GM19099 (cell line): ENCODE measurements around the gene ZIC2.

Source experiments
- POLR2A ChIP-seq: IDR thresholded peaks from 3 replicates; pipeline ENCODE4 v1.6.1; 2011; ENCODE audit warnings: low read depth; ENCODE audit not compliant: insufficient read length; ENCODE audit errors: extremely low read depth

Gene ZIC2

GRCh38 chr13:99977334-99977911 lies 4.2 kb upstream of the ZIC2 start:
- no peak for TF ChIP-seq POLR2A

DNA sequence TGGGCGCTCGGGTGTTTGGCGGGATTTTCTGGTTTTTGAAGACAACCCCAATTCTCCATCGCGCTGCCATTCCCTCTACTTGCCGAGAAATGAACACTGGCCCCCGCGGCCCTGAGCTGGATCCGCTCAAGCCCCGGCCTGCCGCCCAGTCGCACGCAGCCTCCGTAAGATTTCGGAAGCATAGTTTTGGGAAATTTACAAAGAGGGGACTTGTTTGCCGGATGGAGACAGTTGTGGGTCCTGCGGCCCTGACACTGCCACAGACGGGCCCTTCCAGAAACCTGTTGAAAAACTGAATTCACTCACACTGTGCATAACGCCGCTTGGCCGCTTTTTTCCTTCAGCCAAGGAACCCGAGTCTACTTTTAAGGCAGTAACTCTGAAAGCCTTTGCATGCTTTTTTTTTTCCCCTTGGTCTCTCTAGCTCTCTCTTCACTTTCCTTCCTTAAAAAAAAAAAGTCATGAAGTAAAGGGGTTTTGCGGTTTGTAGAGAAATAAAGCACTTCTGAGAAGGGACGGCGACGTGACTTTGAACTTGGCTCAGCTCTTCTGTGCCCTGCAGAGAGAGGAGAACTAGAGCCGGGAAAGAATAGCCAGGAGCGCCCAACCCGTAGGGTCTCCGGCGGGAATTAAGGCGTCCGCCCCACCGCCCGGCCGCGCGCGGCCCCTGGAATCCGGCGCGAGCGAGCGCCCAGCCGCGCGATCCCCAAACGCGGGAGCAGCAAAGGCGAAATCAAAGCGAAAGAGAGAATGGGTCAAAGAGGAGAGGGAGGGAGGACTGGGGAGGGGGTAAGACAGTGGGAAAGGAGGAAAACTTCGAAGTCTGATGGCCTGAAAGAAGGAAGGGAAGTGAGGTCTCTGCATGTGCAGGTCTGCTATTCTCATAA lies 3.4 kb upstream of the ZIC2 start:
- no peak for TF ChIP-seq POLR2A

DNA sequence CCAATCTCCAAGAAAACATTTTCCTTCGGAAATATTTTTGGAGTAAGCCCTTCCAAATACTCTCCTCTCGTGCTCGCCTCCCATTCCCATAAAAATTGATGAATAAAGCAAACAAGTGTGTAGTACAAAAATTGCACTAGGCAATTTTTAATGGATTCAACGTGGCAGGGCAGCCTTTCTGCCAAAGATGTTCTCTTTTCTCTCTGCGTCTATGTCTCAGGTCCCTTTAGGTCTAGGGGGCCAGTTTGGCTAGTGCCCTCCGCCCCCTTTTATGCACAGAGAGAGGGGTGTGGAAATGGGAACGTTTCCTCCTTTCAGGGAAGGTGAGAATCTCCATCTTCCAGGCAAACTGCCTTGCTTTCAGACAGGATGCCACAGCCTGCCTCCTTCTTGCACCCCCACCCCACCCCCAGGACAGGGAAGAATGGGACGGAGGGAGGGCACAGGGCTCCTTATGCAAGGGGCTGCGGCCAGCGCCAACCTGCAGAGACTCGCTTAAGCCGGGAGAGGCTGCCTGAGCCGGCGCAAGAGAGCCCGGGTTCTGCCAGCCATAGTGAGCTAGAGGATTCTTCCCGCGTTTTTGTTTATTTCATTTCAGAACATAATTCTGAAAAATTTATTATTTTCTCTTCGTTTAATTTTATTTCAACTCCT lies 2.7 kb upstream of the ZIC2 start:
- TF ChIP-seq POLR2A: no peak

GRCh38 chr13:99979453-99980200 lies 2.0 kb upstream of the ZIC2 start:
- no peak for TF ChIP-seq POLR2A

- TF ChIP-seq POLR2A: no peak
Observed at GRCh38 chr13:99980201-99980823, 1.3 kb upstream of the ZIC2 start.

DNA sequence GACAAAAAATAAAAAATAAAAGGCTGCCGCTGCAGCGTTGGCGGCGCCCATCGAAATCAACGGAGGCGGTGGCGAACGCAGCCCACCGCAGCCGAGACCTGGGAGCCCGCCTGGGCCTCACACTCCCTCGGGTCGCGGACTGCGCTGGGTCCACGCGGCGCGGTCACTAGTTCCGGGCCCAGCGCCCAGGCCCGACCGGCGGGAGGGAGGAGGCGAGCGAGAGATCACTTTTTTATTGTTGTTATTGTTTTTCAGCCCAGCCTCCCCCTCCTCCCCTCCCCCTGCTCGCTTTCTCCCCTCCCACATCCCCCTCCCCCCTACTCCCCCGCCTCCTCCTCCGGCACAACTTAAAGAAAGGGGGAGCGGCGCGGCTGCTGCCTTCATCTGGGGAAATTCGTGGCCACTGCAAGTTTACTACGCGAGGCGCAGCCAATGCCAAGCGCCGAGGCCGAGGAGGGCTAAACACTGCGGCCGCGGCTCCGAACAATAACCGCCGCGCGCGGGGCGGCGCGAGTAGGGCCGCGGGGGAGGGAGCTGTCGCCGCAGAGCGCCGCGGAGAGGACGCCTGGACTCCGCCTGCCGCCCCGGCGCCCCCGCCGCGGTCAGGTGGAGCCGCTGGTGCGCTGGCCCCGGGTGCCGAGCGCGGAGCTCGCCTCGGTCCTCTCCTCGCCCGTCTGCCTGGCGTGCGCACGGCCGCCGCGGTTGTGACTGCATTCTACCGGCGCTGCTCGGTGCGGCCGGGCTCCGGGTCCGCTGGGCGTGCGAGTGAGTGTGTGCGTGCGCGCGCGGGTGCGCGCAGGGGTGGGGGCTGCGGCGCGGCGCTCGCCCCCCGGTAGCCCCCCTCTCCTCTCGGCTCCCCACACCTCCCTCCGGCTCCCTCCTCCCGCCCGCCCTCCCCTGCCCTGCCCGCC lies 505 bp upstream of the ZIC2 start:
- no peak for TF ChIP-seq POLR2A

GRCh38 chr13:99982036-99982730 lies 599 bp downstream of the ZIC2 start:
- no peak for TF ChIP-seq POLR2A

GRCh38 chr13:99982731-99983498 lies 1.3 kb downstream of the ZIC2 start:
- no peak for TF ChIP-seq POLR2A

GRCh38 chr13:99983499-99984401 lies 2.2 kb downstream of the ZIC2 start:
- no peak for TF ChIP-seq POLR2A

DNA sequence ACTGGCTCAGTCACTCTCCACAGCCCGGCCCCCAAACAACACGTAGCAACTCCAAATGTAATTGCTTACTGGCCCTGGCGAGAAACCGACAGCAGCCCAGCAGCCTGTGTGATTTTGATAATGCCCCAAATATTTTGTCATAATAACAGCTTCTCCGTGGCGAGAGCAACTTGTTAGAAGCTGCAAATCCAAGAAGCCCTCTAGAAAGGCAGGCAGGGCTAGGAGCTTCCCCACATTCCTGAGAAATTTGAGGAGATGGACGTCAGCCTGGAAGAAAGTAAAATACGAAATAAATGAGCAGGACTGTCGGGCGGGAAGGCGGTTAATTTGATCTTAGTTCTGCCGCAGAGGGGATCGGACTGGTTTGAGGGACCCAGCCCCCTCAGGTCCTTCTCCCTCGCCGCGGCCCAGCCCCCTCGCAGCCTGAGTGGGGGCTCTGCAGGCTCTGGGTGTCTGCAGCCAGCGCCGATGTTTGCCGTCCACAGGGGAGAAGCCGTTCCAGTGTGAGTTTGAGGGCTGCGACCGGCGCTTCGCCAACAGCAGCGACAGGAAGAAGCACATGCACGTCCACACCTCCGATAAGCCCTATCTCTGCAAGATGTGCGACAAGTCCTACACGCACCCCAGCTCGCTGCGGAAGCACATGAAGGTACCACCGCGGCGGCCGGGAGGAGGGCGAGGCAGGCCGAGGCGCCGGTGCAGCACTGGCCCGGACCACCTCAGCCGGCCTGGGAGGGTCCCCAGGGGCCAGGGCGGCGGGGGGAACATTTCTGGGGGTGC lies 3.1 kb downstream of the ZIC2 start:
- no peak for TF ChIP-seq POLR2A
